Measurements from ENCODE around the gene TRIP4. TPM values are rescaled to one million over a fixed set of nuclear protein-coding genes. Genes with fewer than 3 reads are reported as not detected.

TRIP4 gene
- polyA plus RNA-seq, 3 donors = 23.0 to 40.1 (median 35.6) TPM

GRCh38 chr15:64483749-64484148 lies 96.1 kb downstream of the TRIP4 start:
- Histone ChIP-seq H3K79me2 (ENCODE audit: insufficient read depth, low read length) (peaks cover 64% of the 10 kb centered on the region), H3K4me1 (ENCODE audit: control insufficient read depth in 1 of 2, insufficient read depth in 2 of 2, low read length in 2 of 2) (peaks cover 0 to 11% of the 10 kb centered on the region in 2 donors), H2AFZ (ENCODE audit: insufficient read depth, low read depth, low read length, poor library complexity, severe bottlenecking) (no peak overlapping the region), H3K4me2 (replicated peaks; ENCODE audit: extremely low read depth, low read length, poor library complexity, severe bottlenecking) (no peak overlapping the region), H3K4me3 (replicated peaks in 1 of 3; ENCODE audit: low read depth in 2 of 3, low read length in 3 of 3) (no peak overlapping the region), H3K27me3 (ENCODE audit: control insufficient read depth in 2 of 2, insufficient read depth in 2 of 2, low read length in 2 of 2) (no peaks in the 10 kb centered on the region), H4K20me1 (ENCODE audit: insufficient read depth, low read length) (peaks cover 62% of the 10 kb centered on the region), H3K27ac (ENCODE audit: low read depth in 1 of 2, low read length in 2 of 2) (no peak overlapping the region), H3K36me3 (replicated peaks in 1 of 2; ENCODE audit: control insufficient read depth in 1 of 2, insufficient read depth in 2 of 2, low read length in 2 of 2) (peaks cover 0 to 37% of the 10 kb centered on the region in 2 donors), H3K9ac (ENCODE audit: insufficient read depth, low read length, poor library complexity, severe bottlenecking) (no peak overlapping the region), H3K9me3 (replicated peaks in 1 of 2; ENCODE audit: control insufficient read depth in 1 of 2, insufficient read depth in 1 of 2, low read length in 2 of 2) (no peaks in the 10 kb centered on the region)
- no peak for DNase-seq
- Mint-ChIP-seq H3K9me3 (no peaks in the 10 kb centered on the region), H3K4me1 (peaks cover 12% of the 10 kb centered on the region), H3K4me3 (no peak overlapping the region), H3K27me3 (ENCODE audit: low read depth in 3 of 3) (no peaks in the 10 kb centered on the region), H3K36me3 (peaks cover 20 to 36% of the 10 kb centered on the region in 2 donors), H3K27ac (peak overlapping the region in 1 of 7 donors; percentile 12)
- TF ChIP-seq CTCF (IDR thresholded peaks at IDR 0.05) = no peak
- intact Hi-C loops (cut with micrococcal nuclease) = no loop called here

- peaks cover 0 to 3% of the 10 kb centered on the region in 2 donors for H3K4me1 ChIP-seq (ENCODE audit: control insufficient read depth in 1 of 2, insufficient read depth in 2 of 2, low read length in 2 of 2)
- H3K9ac ChIP-seq (ENCODE audit: insufficient read depth, low read length, poor library complexity, severe bottlenecking) = no peak overlapping the region
- Mint-ChIP-seq H3K27me3 (ENCODE audit: low read depth in 3 of 3) (no peaks in the 10 kb centered on the region), H3K27ac (peak overlapping the region in 1 of 7 donors; percentile 1), H3K4me3 (no peak overlapping the region), H3K36me3 (peaks cover 24 to 57% of the 10 kb centered on the region in 2 donors), H3K4me1 (peaks cover 3% of the 10 kb centered on the region), H3K9me3 (peaks cover 0 to 2% (median 0%) of the 10 kb centered on the region in 7 donors)
- H3K79me2 ChIP-seq (ENCODE audit: insufficient read depth, low read length) = peaks cover 61% of the 10 kb centered on the region
- TF ChIP-seq CTCF (IDR thresholded peaks at IDR 0.05) = no peak
- intact Hi-C loops (cut with micrococcal nuclease) = no loop called here
- H2AFZ ChIP-seq (ENCODE audit: insufficient read depth, low read depth, low read length, poor library complexity, severe bottlenecking) = no peak overlapping the region
- peaks cover 54% of the 10 kb centered on the region for H4K20me1 ChIP-seq (ENCODE audit: insufficient read depth, low read length)
- H3K9me3 ChIP-seq (replicated peaks in 1 of 2; ENCODE audit: control insufficient read depth in 1 of 2, insufficient read depth in 1 of 2, low read length in 2 of 2) = no peaks in the 10 kb centered on the region
- no peak overlapping the region for H3K27ac ChIP-seq (ENCODE audit: low read depth in 1 of 2, low read length in 2 of 2)
- H3K4me3 ChIP-seq (replicated peaks in 1 of 3; ENCODE audit: low read depth in 2 of 3, low read length in 3 of 3) = no peak overlapping the region
- no peaks in the 10 kb centered on the region for H3K27me3 ChIP-seq (ENCODE audit: control insufficient read depth in 2 of 2, insufficient read depth in 2 of 2, low read length in 2 of 2)
- no peak overlapping the region for H3K4me2 ChIP-seq (replicated peaks; ENCODE audit: extremely low read depth, low read length, poor library complexity, severe bottlenecking)
- H3K36me3 ChIP-seq (replicated peaks in 1 of 2; ENCODE audit: control insufficient read depth in 1 of 2, insufficient read depth in 2 of 2, low read length in 2 of 2) = peaks cover 0 to 47% of the 10 kb centered on the region in 2 donors
- no peak for DNase-seq
Observed at GRCh38 chr15:64485796-64486195, 98.2 kb downstream of the TRIP4 start.

Measured in CD14-positive monocyte (primary cell).